K562 (cell line): ENCODE measurements around the gene NUFIP1. TPM values are rescaled to one million over a fixed set of nuclear protein-coding genes. Genes with fewer than 3 reads are reported as not detected.

Experiments used
- ARID4B ChIP-seq: sonication (generic); formaldehyde crosslinking; IDR thresholded peaks from 2 replicates; pipeline ENCODE4 v1.8.0; 2022; ENCODE audit warnings: mild to moderate bottlenecking, missing genetic modification reagents
- CBFB ChIP-seq: sonication (generic); formaldehyde crosslinking; IDR thresholded peaks from 2 replicates; pipeline ENCODE4 v1.4.0; 2020; ENCODE audit warnings: mild to moderate bottlenecking, missing genetic modification reagents
- ESRRB ChIP-seq: fragments of 250-450 bp; sonication (Bioruptor Pico); IDR thresholded peaks from 2 replicates; pipeline ENCODE4 v1.5.0; 2020; ENCODE audit warnings: mild to moderate bottlenecking, moderate library complexity, borderline replicate concordance
- FOXK2 ChIP-seq, 2 experiments: fragments of 450-650 bp; IDR thresholded peaks in 1 of 2; conservative IDR thresholded peaks in 1 of 2; 2 replicates each; pipeline ENCODE4 v1.6.1; 2016; ENCODE audit warnings: low read depth in 2 of 2, mild to moderate bottlenecking in 1 of 2
- FOXP4 ChIP-seq: sonication (generic); formaldehyde crosslinking; IDR thresholded peaks from 2 replicates; pipeline ENCODE4 v1.8.0; 2022; ENCODE audit warnings: mild to moderate bottlenecking, missing genetic modification reagents, borderline replicate concordance
- HIVEP1 ChIP-seq: fragments of 250-450 bp; sonication (Bioruptor Pico); IDR thresholded peaks from 2 replicates; pipeline ENCODE4 v1.4.0; 2020; ENCODE audit warnings: mild to moderate bottlenecking
- HOXB6 ChIP-seq: fragments of 250-450 bp; sonication (Bioruptor Pico); IDR thresholded peaks from 2 replicates; pipeline ENCODE4 v1.5.1; 2022; ENCODE audit warnings: mild to moderate bottlenecking, borderline replicate concordance
- LEF1 ChIP-seq: fragments of 450-650 bp; IDR thresholded peaks from 2 replicates; pipeline ENCODE4 v1.6.1; 2016; ENCODE audit warnings: mild to moderate bottlenecking
- POU5F1 ChIP-seq: fragments of 150-350 bp; IDR thresholded peaks from 2 replicates; pipeline ENCODE4 v1.6.1; 2014; ENCODE audit warnings: borderline replicate concordance, low read length, low read depth, mild to moderate bottlenecking; ENCODE audit not compliant: partially characterized antibody
- SETDB1 ChIP-seq: IDR thresholded peaks from one replicate; pipeline ENCODE4 v1.6.1; 2012; ENCODE audit warnings: low read length, control low read depth, inconsistent platforms
- U2AF1 ChIP-seq: fragments of 200-400 bp; formaldehyde crosslinking; optimal IDR thresholded peaks from 2 replicates; pipeline ENCODE3; 2017; ENCODE audit warnings: mild to moderate bottlenecking, low read depth, low read length, moderate library complexity
- ZNF282 ChIP-seq: sonication (generic); formaldehyde crosslinking; IDR thresholded peaks from 2 replicates; pipeline ENCODE4 v1.8.1; 2023; ENCODE audit warnings: missing genetic modification reagents
- polyA plus RNA-seq, 8 experiments: library from polyadenylated mRNA; depleted of rRNA in 4 of 8; stranded (reverse) in 5 of 8; unstranded in 3 of 8; fragments of >200 nt; fragmentation: Nextera tagmentation in 2 of 8; fragmentation: Illumina TruSeq in 1 of 8; extraction: Ambion mirVana in 2 of 8; extraction: Trizol in 1 of 8; gene quantifications; 2 replicates each; pipeline versions ENCODE4 v1.2.1 to v1.2.3, GENCODE V29; 2011 to 2014; ENCODE audit warnings: inconsistent platforms in 1 of 8, missing spikeins in 1 of 8
- total RNA-seq, 7 experiments: library from RNA; depleted of rRNA in 6 of 7; stranded (reverse); fragments of >200 nt in 6 of 7; fragmentation: Illumina TruSeq in 2 of 7; extraction: Trizol in 2 of 7; gene quantifications; 2 replicates each; pipeline versions ENCODE4 v1.2.1 to v1.2.3, GENCODE V29; 2011 to 2021; ENCODE audit warnings: low replicate concordance in 1 of 7
- TF ChIP-seq, protein P1 (sequence below): sonication (generic); formaldehyde crosslinking; IDR thresholded peaks from 2 replicates; pipeline ENCODE4 v1.8.1; 2022; ENCODE audit warnings: missing genetic modification reagents
- TF ChIP-seq, protein P2 (sequence below): sonication (generic); formaldehyde crosslinking; IDR thresholded peaks from 2 replicates; pipeline ENCODE4 v1.8.0; 2022; ENCODE audit warnings: missing genetic modification reagents, mild to moderate bottlenecking, moderate library complexity, borderline replicate concordance
- TF ChIP-seq, protein P3 (sequence below): fragments of 450-650 bp; formaldehyde crosslinking; IDR thresholded peaks from 2 replicates; pipeline ENCODE4 v1.4.0; 2022; ENCODE audit warnings: missing genetic modification characterization

Gene NUFIP1
- total and polyA plus RNA-seq, 9 of the 15 experiments (the other 6 are each of a cell fraction or from before 2014, with no cell fraction given): 2.6 to 9.7 (median 4.1) TPM

DNA sequence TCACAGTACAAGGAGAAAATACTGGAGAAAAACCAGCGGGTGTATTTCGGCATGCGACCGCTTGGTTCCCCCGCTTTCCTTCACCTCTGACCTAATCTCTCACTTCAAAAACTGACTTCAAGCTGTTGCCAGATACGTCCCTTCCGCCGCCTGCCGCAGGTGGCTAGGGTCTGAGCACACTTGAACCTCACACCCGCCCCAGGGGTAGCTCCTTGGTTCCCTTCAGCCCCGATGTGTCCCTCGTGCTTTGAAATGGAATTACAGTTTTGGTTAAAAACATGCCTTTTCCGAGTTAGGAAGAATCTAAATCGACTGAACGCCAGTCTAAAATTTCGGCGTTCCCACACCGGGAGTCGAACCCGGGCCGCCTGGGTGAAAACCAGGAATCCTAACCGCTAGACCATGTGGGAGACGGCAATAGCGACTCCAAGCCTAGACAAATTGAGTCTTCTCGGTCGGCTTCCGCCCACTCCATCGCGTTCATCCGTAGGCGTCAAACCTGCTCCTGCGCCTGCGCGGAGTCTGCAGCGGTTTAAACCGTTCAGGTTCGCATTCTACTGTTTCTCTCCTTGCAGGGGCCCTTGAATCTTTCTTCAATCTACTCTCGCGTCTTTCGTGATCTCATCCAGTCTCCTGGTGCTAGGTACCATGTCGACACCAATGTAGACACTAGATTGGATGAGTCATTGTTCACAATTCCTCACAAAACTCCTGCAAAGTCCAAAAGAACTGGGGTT, 71.5 kb downstream of the NUFIP1 start (continued):
- TF ChIP-seq, protein P1, sequence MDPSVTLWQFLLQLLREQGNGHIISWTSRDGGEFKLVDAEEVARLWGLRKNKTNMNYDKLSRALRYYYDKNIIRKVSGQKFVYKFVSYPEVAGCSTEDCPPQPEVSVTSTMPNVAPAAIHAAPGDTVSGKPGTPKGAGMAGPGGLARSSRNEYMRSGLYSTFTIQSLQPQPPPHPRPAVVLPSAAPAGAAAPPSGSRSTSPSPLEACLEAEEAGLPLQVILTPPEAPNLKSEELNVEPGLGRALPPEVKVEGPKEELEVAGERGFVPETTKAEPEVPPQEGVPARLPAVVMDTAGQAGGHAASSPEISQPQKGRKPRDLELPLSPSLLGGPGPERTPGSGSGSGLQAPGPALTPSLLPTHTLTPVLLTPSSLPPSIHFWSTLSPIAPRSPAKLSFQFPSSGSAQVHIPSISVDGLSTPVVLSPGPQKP (CRISPR knock-in tag): no peak
- peak; percentile 64 to 73 for TF ChIP-seq FOXK2 (conservative IDR thresholded peaks at IDR 0.05 in 1 of 2, IDR thresholded peaks at IDR 0.05 in 1 of 2; ENCODE audit: low read depth in 2 of 2)
- TF ChIP-seq ESRRB (CRISPR knock-in tag): no peak
- TF ChIP-seq LEF1: no peak
- peak; percentile 53 for TF ChIP-seq SETDB1
- no peak for TF ChIP-seq POU5F1
- no peak for TF ChIP-seq ARID4B (CRISPR knock-in tag)
- no peak for TF ChIP-seq HIVEP1 (CRISPR knock-in tag)
- no peak for TF ChIP-seq U2AF1
- peak; percentile 96 for TF ChIP-seq FOXP4 (CRISPR knock-in tag)
- TF ChIP-seq CBFB: no peak
- TF ChIP-seq, protein P2, sequence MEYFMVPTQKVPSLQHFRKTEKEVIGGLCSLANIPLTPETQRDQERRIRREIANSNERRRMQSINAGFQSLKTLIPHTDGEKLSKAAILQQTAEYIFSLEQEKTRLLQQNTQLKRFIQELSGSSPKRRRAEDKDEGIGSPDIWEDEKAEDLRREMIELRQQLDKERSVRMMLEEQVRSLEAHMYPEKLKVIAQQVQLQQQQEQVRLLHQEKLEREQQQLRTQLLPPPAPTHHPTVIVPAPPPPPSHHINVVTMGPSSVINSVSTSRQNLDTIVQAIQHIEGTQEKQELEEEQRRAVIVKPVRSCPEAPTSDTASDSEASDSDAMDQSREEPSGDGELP: peak; percentile 43; the same call in 1 of the 2 replicates
- TF ChIP-seq, protein P3, sequence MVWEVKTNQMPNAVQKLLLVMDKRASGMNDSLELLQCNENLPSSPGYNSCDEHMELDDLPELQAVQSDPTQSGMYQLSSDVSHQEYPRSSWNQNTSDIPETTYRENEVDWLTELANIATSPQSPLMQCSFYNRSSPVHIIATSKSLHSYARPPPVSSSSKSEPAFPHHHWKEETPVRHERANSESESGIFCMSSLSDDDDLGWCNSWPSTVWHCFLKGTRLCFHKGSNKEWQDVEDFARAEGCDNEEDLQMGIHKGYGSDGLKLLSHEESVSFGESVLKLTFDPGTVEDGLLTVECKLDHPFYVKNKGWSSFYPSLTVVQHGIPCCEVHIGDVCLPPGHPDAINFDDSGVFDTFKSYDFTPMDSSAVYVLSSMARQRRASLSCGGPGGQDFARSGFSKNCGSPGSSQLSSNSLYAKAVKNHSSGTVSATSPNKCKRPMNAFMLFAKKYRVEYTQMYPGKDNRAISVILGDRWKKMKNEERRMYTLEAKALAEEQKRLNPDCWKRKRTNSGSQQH (CRISPR knock-in tag): no peak
- TF ChIP-seq HOXB6 (CRISPR knock-in tag): no peak
- TF ChIP-seq ZNF282: no peak
